Right ventricle myocardium inferior (tissue), 1 donor: ENCODE results near the gene CUEDC2. TPM values are rescaled to one million over a fixed set of nuclear protein-coding genes. Genes with fewer than 3 reads are reported as not detected.
A peak's percentile ranks its signal among the peaks of the same experiment; 100 is the strongest.
"Not testable (repeated sequence)": the region's sequence is repeated elsewhere in the genome, so short reads cannot be mapped to it uniquely, and the experiment has no call there.

Experiments used
- ATAC-seq: fragments of 200-7000 bp; cut with Tn5 transposase; one replicate; pipeline ENCODE4 v1.9.1; 2020; ENCODE audit warnings: mild to moderate bottlenecking, moderate library complexity
- DNase-seq: peaks from one replicate; pipeline ENCODE4 v3.0.0; 2021; ENCODE audit errors: missing footprints
- intact Hi-C: fragments of 100-400 bp; cut with DNase I; formaldehyde crosslinking; loops from one replicate; pipeline ENCODE4 v1.11.0; 2022
- total RNA-seq: library from RNA; stranded (reverse); fragmentation: NEBNext Ultra II Directional; extraction: Animal tissue kit (Norgen Biotek cat#: 25700); gene quantifications from one replicate; pipeline ENCODE4 v1.2.1, GENCODE V29; 2021
- donor health status: DM: no; HTN: yes; CAD: no; lungs with severe emphysema.

Gene CUEDC2
- total RNA-seq, 1 donor from 2014 or later = 84.5 TPM

- DNase-seq = no peak
- intact Hi-C loops = no loop called here
- ATAC-seq = no peak
Observed at GRCh38 chr10:102458656-102459055, 26.3 kb upstream of the CUEDC2 start.

DNA sequence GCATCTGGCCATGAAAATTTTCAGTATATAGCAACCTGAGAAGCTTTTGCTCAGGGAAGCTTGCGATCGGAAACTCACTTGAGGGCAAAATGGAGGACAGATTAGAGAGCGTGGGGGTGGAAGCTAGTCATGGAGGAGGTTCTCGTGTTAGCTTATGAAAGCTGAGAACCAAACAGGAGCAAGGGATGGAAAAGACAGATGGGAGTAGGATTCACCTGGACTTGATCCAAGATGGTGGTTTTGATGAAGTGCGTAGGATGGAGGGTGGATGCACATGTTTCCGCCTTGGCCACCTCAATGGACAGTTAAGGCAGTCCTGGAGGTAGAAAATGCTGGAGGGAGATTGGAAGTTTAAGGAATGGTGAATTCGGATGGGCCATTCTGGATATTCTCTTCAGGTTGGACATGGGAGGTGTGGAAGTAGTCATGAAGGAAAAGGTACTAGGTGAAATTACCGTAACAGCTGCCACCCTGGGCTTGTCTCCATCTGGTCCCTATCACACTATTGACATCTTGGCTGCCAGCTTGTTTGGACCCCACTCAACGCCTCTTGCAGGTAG, 25.3 kb upstream of the CUEDC2 start:
- intact Hi-C loops = no loop called here
- ATAC-seq = no peak
- no peak for DNase-seq

- no peak for DNase-seq
- intact Hi-C loops = no loop called here
- ATAC-seq = no peak
Observed at GRCh38 chr10:102455893-102456471, 23.6 kb upstream of the CUEDC2 start.

DNA sequence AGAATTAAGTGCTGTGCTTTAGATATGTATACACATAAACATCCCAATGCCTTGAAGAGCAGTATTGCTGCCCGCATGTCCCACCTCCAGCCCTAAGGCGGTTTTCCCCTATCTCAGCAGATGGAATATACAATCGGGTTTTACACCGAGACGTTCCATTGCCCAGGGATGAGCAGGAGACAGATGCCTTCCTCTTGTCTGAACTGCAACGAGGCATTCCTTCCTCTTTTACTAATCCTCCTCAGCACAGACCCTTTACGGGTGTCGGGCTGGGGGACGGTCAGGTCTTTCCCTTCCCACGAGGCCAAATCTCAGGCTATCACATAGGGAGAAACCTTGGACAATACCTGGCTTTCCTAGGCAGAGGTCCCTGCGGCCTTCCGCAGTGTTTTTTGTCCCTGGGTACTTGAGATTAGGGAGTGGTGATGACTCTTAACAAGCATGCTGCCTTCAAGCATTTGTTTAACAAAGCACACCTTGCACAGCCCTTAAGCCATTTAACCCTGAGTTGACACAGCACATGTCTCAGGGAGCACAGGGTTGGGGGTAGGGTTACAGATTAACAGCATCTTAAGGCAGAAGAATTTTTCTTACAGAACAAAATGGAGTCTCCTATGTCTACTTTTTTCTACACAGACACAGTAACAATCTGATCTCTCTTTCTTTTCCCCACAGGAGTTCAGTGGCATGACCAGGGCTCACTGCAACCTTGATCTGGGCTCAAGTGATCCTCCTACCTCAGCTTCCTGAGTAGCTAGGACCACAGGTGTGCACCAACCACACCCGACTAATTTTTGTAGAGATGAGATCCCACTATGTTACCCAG, 22.5 kb upstream of the CUEDC2 start:
- ATAC-seq, intact Hi-C loops, DNase-seq: not testable (repeated sequence)

DNA sequence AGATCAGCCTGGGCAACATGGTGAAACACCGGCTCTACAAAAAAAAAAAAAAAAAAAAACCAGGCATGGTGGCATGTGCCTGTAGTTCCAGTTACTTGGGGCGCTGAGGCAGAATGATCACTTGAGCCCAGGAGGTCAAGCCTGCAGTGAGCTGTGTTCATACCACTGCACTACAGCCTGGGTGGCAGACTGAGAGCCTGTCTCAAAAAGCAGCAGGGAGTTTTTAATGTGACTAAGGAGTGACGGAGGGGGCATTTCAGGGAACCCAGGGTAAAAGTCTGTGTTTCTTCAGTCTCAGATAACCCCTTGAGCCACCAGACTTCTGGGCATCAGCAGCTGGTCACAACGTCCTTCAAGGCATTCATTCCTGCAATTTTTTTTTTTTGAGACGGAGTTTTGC, 21.1 kb upstream of the CUEDC2 start:
- no peak for DNase-seq
- no peak for ATAC-seq
- intact Hi-C loops = no loop called here

- ATAC-seq = peak; percentile 50
- no peak for DNase-seq
- intact Hi-C loops = no loop called here
Observed at GRCh38 chr10:102452672-102453340, 20.4 kb upstream of the CUEDC2 start.

- ATAC-seq (no peak), DNase-seq (no peak)
- intact Hi-C loops = loop anchor here (2.0 kb wide), 1 partner anchor 19 kb away; the partner anchor contains the start of gene CUEDC2
Observed at GRCh38 chr10:102451105-102451969, 19.0 kb upstream of the CUEDC2 start, which contains the start of gene C10orf95. Gene C10orf95, minus strand, starts transcription at chr10:102451543. Its CDS starts 450 bp downstream, at chr10:102451093.

- DNase-seq = peak; percentile 94
- intact Hi-C loops = loop anchor here (2.0 kb wide), 1 partner anchor 18 kb away; the partner anchor contains the start of gene CUEDC2
- peak; percentile 93 for ATAC-seq
Observed at GRCh38 chr10:102450374-102451104, 18.2 kb upstream of the CUEDC2 start.

DNA sequence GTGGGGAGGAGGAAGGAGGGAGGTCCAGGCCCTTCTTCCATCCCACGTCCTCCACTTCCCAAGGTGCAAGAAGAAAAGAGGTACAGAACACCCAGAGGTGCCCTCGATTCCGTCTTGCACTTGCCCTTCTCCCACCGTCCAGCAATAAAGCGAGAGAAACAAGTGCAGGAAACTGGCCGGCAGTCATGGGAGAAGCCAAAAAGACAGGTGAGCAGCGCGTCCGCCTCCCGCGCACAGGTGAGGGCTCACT, 17.7 kb upstream of the CUEDC2 start:
- DNase-seq (no peak), ATAC-seq (no peak)
- intact Hi-C loops = loop anchor here (2.0 kb wide), 1 partner anchor 17 kb away; the partner anchor contains the start of gene CUEDC2

GRCh38 chr10:102449321-102450123, 17.1 kb upstream of the CUEDC2 start:
- intact Hi-C loops = loop anchor here (2.0 kb wide), 1 partner anchor 17 kb away; the partner anchor contains the start of gene CUEDC2
- ATAC-seq (peak; percentile 49), DNase-seq (no peak)

DNA sequence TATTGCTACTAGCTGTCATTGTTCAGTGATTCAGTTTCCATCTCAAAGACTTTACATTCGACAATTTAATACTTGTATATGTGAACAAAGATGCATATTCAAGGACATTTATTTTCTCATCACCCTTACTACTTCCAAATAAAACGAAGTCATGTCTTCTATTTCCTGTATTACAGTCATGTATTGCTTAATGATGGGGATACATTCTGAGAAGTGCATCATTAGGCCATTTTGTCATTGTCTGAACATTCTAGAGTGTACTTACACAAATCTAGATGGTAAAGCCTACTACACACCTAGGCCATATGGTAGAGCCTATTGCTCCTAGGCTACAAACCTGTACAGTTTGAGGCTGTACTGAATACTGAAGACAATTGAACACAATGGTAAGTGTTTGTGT, 12.5 kb upstream of the CUEDC2 start:
- intact Hi-C loops = no loop called here
- no peak for ATAC-seq
- DNase-seq = no peak

- DNase-seq = no peak
- ATAC-seq = no peak
- intact Hi-C loops = no loop called here
Observed at GRCh38 chr10:102438374-102438773, 6.0 kb upstream of the CUEDC2 start.

GRCh38 chr10:102437515-102437914, 5.1 kb upstream of the CUEDC2 start:
- DNase-seq (no peak), ATAC-seq (no peak)
- intact Hi-C loops = no loop called here

DNA sequence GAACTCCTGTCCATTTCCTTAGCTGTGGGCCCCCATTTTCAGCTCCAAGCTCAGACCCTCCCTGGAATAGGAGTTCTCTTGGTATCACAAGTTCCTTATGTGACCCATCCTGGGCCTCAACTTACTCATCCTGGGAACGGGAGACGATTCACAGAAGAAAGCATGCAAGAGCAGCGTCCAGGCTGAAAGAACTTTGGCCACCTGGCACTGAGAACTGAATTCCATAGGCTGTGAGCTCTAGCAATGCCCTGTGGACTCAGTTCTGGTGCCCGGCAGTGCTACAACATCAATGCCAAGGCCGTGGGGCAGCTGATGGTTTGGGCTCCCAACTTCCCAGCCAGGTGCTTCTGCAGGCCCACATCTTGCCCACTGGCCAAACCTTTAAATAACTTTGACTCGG, 3.9 kb upstream of the CUEDC2 start:
- ATAC-seq (no peak), DNase-seq (no peak)
- intact Hi-C loops = no loop called here

- no peak for DNase-seq
- intact Hi-C loops = no loop called here
- no peak for ATAC-seq
Observed at GRCh38 chr10:102435529-102436233, 3.3 kb upstream of the CUEDC2 start.

DNA sequence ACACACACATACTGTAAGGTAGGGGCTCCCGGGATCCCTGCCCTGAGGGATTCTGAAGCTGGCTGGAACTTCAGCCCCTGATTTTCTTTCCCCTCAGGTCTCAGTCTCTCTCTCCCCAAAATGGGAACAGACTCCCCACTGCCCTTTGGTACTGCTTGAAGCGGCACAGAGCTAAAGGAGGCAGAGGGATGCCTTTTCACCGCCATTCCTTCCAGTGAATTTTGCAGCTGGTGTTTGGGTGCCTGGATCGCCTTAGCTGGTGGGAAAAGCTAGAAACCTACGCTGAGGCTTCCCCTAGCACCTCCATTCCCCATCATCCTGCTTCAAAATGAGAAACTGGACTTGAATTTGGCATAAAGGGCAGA, 2.7 kb upstream of the CUEDC2 start:
- intact Hi-C loops = no loop called here
- DNase-seq (no peak), ATAC-seq (no peak)
